ENCODE measurements around the gene PRR33.
A peak's percentile ranks its signal among the peaks of the same experiment; 100 is the strongest.

The PRR33 gene

GRCh38 chr11:1927848-1928469 is 36.3 kb upstream of the PRR33 start:
- no peak for DNase-seq

GRCh38 chr11:1927026-1927847 is 35.5 kb upstream of the PRR33 start:
- DNase-seq: no peak

GRCh38 chr11:1926156-1927025 is 34.7 kb upstream of the PRR33 start:
- no peak for DNase-seq

- DNase-seq: no peak
Observed at GRCh38 chr11:1925373-1926155, 33.9 kb upstream of the PRR33 start.

GRCh38 chr11:1924646-1925372 is 33.1 kb upstream of the PRR33 start:
- no peak for DNase-seq

- DNase-seq: no peak
Observed at GRCh38 chr11:1924181-1924580, 32.5 kb upstream of the PRR33 start.

- no peak for DNase-seq
Observed at GRCh38 chr11:1923201-1923956, 31.7 kb upstream of the PRR33 start.

GRCh38 chr11:1922481-1923081 is 30.9 kb upstream of the PRR33 start:
- no peak for DNase-seq

- DNase-seq: no peak
Observed at GRCh38 chr11:1921574-1922141, 30.0 kb upstream of the PRR33 start.

GRCh38 chr11:1920909-1921573 is 29.3 kb upstream of the PRR33 start:
- DNase-seq: no peak

- no peak for DNase-seq
Observed at GRCh38 chr11:1920128-1920908, 28.6 kb upstream of the PRR33 start.

GRCh38 chr11:1919391-1920127 is 27.9 kb upstream of the PRR33 start, which contains the start of gene TNNT3:
Gene TNNT3, plus strand, starts transcription at chr11:1919703. Its CDS starts 3,172 bp downstream, at chr11:1922875.
- no peak for DNase-seq

- DNase-seq: no peak
Observed at GRCh38 chr11:1918436-1919315, 27.0 kb upstream of the PRR33 start.

- DNase-seq: peak; percentile 10
Observed at GRCh38 chr11:1917523-1918435, 26.1 kb upstream of the PRR33 start.

GRCh38 chr11:1916986-1917522 is 25.4 kb upstream of the PRR33 start:
- DNase-seq: no peak

Measured in CD4-positive, alpha-beta T cell treated with Interleukin-6 for 4 hours (primary cell).